ENCODE results near the gene CASKIN2. TPM values are rescaled to one million over a fixed set of nuclear protein-coding genes. Genes with fewer than 3 reads are reported as not detected.
A peak's percentile ranks its signal among the peaks of the same experiment; 100 is the strongest.

The CASKIN2 gene
- total and polyA plus RNA-seq, 2 experiments from 2014 or later, result 18.1 to 31.2 TPM

DNA sequence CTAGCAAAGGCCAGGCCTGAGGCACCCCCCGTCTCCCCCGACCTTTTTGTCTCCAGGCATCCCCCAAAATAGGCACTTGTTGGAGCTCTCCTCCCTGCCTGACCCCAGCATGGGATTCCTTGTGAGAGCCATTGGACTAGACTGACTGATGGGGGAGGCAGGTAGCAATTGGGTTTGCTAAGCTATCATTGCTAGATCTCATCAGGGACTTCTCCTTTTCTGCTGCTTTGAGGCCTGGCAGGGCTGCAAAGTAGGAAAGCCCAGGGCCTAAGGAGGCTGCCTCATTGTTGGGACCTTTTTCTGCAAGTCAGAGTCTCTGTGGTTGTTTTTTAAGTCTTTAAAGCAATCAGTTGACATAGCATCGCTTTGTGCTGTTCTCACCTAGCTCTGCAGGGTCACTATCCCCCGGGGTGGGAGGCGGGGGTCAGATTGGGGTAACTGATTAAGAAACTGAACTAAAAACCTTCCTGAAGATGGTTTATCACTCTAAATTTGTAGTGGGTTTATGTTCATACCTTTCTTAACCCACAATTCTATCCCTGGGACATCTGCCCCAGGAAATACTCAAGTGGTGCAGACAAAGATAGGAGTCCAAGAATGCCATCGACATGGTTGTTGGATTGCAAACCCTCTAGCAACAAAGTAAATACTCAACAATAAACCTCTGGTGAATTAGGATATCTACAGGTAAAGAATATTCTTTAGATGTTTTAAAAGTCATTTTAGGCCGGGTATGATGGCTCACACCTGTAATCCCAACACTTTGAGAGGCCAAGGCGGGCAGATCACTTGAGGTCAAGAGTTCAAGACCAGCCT lies 38.2 kb upstream of the CASKIN2 start:
- H3K27me3 ChIP-seq, result no peaks in the 10 kb centered on the region
- peak in 1 of 2 donors; percentile 4 for DNase-seq (ENCODE audit: low read depth in 1 of 2, low spot score in 1 of 2)
- no peaks in the 10 kb centered on the region for H3K9me3 ChIP-seq (ENCODE audit: low read depth)
- TF ChIP-seq, protein P1, sequence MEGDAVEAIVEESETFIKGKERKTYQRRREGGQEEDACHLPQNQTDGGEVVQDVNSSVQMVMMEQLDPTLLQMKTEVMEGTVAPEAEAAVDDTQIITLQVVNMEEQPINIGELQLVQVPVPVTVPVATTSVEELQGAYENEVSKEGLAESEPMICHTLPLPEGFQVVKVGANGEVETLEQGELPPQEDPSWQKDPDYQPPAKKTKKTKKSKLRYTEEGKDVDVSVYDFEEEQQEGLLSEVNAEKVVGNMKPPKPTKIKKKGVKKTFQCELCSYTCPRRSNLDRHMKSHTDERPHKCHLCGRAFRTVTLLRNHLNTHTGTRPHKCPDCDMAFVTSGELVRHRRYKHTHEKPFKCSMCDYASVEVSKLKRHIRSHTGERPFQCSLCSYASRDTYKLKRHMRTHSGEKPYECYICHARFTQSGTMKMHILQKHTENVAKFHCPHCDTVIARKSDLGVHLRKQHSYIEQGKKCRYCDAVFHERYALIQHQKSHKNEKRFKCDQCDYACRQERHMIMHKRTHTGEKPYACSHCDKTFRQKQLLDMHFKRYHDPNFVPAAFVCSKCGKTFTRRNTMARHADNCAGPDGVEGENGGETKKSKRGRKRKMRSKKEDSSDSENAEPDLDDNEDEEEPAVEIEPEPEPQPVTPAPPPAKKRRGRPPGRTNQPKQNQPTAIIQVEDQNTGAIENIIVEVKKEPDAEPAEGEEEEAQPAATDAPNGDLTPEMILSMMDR (IDR thresholded peaks at IDR 0.05; ENCODE audit: low read depth, low read length), result no peak
- peaks cover 38% of the 10 kb centered on the region for H3K4me1 ChIP-seq (ENCODE audit: low read depth)
- H3K27ac ChIP-seq, result peak overlapping the region; percentile 97
- no peak overlapping the region for H3K4me3 ChIP-seq
- H3K36me3 ChIP-seq, result no peaks in the 10 kb centered on the region

DNA sequence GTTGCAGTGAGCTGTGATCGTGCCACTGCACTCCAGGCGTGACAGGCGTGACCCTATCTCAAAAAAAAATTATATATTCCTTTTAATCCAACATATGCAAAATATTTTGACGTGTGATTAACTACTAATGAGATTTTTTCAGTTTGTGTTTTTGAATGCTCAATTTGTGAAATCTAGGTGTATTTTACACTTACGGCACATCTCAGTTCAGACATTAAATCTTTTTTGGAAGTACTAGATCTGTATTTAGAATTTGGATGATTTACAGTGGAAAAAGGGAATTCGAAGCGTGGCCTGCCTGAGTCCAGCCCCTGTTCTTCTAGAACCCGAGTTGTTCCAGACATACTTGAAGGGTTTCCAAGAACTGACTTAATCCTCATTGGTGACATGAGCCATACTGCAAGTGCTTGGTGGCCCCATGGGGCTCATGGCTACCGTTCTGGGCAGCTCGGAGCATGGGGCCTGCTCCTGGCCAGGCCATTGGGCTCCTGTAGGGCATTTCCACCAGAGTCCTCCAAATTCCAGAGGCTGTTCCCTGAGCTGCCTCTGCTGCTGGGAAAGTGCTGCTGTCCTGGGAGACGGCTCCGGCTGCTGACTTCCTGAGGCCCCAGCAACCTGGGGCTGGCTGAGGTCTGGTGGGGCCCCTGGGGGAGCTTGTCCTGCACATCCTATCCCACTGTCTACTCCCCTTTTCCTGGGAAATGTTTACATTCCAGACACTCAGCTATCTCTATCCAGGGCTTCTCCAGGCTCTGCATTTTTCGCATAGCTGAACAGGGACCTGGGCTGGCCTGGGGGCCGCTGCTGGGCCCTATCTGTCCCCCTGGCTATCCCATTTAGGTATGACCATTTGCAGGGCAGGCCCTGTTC lies 37.3 kb upstream of the CASKIN2 start:
- peak; percentile 50 to 69 for DNase-seq (ENCODE audit: low read depth in 1 of 2, low spot score in 1 of 2)
- TF ChIP-seq, protein P1 (IDR thresholded peaks at IDR 0.05; ENCODE audit: low read depth, low read length), result no peak
- Histone ChIP-seq H3K9me3 (ENCODE audit: low read depth) (no peaks in the 10 kb centered on the region), H3K27me3 (no peaks in the 10 kb centered on the region), H3K4me3 (no peak overlapping the region), H3K27ac (peak overlapping the region; percentile 97), H3K4me1 (ENCODE audit: low read depth) (peaks cover 36% of the 10 kb centered on the region), H3K36me3 (no peaks in the 10 kb centered on the region)

DNA sequence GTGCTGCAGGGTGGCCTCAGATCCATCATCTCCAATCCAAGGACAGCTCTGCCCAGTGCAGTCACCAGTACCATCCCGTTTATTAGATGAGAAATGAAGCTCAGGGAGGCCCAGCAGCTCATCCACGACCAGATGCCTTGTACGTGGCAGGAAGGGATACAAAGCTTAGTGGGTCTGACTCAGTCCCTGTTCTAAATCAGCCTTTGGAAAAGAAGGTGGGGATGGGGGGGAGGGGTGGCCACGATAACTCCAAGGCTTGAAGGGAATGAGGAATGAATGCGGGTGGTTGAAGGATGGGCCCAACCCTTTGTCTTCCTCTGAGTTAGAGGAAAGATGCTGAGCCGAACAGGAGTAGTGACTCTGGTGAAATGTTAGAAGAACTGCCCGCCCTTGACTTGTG lies 35.9 kb upstream of the CASKIN2 start:
- Histone ChIP-seq H3K9me3 (ENCODE audit: low read depth) (no peaks in the 10 kb centered on the region), H3K27me3 (no peaks in the 10 kb centered on the region), H3K27ac (no peak overlapping the region), H3K4me1 (ENCODE audit: low read depth) (peaks cover 30% of the 10 kb centered on the region), H3K36me3 (no peaks in the 10 kb centered on the region), H3K4me3 (no peak overlapping the region)
- TF ChIP-seq, protein P1 (IDR thresholded peaks at IDR 0.05; ENCODE audit: low read depth, low read length), result no peak
- no peak for DNase-seq (ENCODE audit: low read depth in 1 of 2, low spot score in 1 of 2)

DNA sequence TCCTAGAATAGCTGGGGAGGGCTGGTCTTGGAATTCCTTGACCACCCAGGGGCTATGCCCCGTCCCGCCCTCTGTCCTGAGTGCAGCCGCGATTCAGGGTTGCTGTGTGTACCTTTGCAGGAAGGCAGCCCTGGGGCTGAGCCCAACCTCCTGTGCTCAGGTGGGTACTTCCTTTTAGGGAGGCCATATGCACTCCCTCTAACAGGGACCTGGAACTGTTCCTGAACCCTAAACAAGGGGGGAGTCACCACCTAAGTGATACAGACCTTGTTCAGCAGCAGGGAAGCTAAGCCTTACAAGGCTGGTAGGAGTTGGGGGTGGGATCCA lies 34.8 kb upstream of the CASKIN2 start:
- TF ChIP-seq, protein P1 (IDR thresholded peaks at IDR 0.05; ENCODE audit: low read depth, low read length), result no peak
- Histone ChIP-seq H3K27ac (peak overlapping the region; percentile 88), H3K36me3 (no peaks in the 10 kb centered on the region), H3K9me3 (ENCODE audit: low read depth) (no peaks in the 10 kb centered on the region), H3K4me1 (ENCODE audit: low read depth) (peaks cover 30% of the 10 kb centered on the region), H3K4me3 (no peak overlapping the region), H3K27me3 (no peaks in the 10 kb centered on the region)
- no peak for DNase-seq (ENCODE audit: low read depth in 1 of 2, low spot score in 1 of 2)

DNA sequence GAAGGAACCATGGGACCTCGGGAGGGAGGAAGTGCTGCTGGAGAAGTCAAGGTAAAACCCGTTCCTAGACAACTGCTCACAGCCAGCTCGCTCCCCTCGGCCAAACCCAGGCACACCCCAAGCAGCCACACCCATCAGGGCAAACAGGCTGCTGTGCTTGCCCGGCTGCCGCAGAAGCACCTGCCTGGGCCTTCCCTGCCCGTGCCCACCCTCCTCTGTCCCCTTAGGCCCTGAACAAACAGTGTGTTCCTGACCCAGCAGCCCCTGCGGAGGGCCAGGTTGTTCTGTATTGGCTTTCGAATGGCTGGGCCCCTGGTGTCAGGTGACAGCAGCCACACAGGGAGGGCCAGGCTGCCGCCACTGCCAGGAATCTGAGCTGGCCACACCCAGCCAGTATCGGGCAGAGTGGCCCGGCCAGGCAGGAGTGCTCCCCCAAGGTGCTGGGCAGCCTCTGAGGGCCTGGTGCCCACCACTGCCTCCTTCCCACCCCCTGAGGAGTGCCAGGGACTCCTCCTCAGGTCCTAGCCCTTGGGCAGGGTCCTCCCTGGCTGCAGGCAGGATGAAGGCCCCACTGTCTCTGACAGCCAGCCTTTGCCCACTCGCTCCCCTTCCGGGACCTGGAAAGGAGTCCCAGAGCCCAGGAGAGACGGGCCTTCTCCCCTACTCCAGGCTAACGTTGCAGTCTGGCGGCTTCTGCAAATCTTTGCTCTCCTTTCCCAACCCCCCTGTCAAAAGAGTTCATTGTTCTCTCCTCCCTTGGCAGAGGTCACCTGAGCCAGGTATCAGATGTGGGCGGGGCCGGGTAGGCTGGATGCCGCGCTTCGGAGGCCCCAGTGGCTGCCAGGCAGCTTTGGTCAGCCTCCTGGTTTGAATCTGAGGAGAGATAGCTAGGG lies 34.2 kb upstream of the CASKIN2 start:
- peak in 1 of 2 donors; percentile 83 for DNase-seq (ENCODE audit: low read depth in 1 of 2, low spot score in 1 of 2)
- TF ChIP-seq, protein P1 (IDR thresholded peaks at IDR 0.05; ENCODE audit: low read depth, low read length), result no peak
- Histone ChIP-seq H3K27ac (peak overlapping the region; percentile 88), H3K4me1 (ENCODE audit: low read depth) (peaks cover 30% of the 10 kb centered on the region), H3K4me3 (no peak overlapping the region), H3K9me3 (ENCODE audit: low read depth) (no peaks in the 10 kb centered on the region), H3K27me3 (no peaks in the 10 kb centered on the region), H3K36me3 (no peaks in the 10 kb centered on the region)
